ENCODE measurements around the gene TNS3.

The TNS3 gene

GRCh38 chr7:47249361-47249760 lies 332.6 kb downstream of the TNS3 start:
- no peaks in the 10 kb centered on the region for H3K9me3 Mint-ChIP-seq

GRCh38 chr7:47248797-47249196 lies 333.1 kb downstream of the TNS3 start:
- H3K4me1 Mint-ChIP-seq (ENCODE audit: low read depth), result no peaks in the 10 kb centered on the region
- H3K27me3 Mint-ChIP-seq (ENCODE audit: low read depth), result peaks cover 11% of the 10 kb centered on the region
- H3K9me3 Mint-ChIP-seq, result no peaks in the 10 kb centered on the region
- H3K27ac Mint-ChIP-seq, result no peak overlapping the region
- H3K36me3 Mint-ChIP-seq (ENCODE audit: low read depth), result no peaks in the 10 kb centered on the region
- no peak overlapping the region for H3K4me3 Mint-ChIP-seq

More at GRCh38 chr7:47249361-47249760, 332.6 kb downstream of the TNS3 start:
- Mint-ChIP-seq H3K4me3 (no peak overlapping the region), H3K27me3 (ENCODE audit: low read depth) (peaks cover 12% of the 10 kb centered on the region), H3K27ac (no peak overlapping the region), H3K36me3 (ENCODE audit: low read depth) (no peaks in the 10 kb centered on the region), H3K4me1 (ENCODE audit: low read depth) (no peaks in the 10 kb centered on the region)

- no peaks in the 10 kb centered on the region for H3K9me3 Mint-ChIP-seq
- H3K4me3 Mint-ChIP-seq, result no peak overlapping the region
- H3K27ac Mint-ChIP-seq, result no peak overlapping the region
- no peaks in the 10 kb centered on the region for H3K36me3 Mint-ChIP-seq (ENCODE audit: low read depth)
- H3K27me3 Mint-ChIP-seq (ENCODE audit: low read depth), result no peaks in the 10 kb centered on the region
- H3K4me1 Mint-ChIP-seq (ENCODE audit: low read depth), result no peaks in the 10 kb centered on the region
These were observed 334.8 kb downstream of the TNS3 start for GRCh38 chr7:47247132-47247531.

GRCh38 chr7:47244692-47245091 lies 337.2 kb downstream of the TNS3 start:
- Mint-ChIP-seq H3K27me3 (ENCODE audit: low read depth) (no peaks in the 10 kb centered on the region), H3K9me3 (no peaks in the 10 kb centered on the region), H3K27ac (no peak overlapping the region), H3K4me3 (no peak overlapping the region), H3K36me3 (ENCODE audit: low read depth) (no peaks in the 10 kb centered on the region), H3K4me1 (ENCODE audit: low read depth) (no peaks in the 10 kb centered on the region)

GRCh38 chr7:47241112-47242065 lies 340.5 kb downstream of the TNS3 start:
- no peaks in the 10 kb centered on the region for H3K36me3 Mint-ChIP-seq (ENCODE audit: low read depth)
- peaks cover 3% of the 10 kb centered on the region for H3K27me3 Mint-ChIP-seq (ENCODE audit: low read depth)
- no peaks in the 10 kb centered on the region for H3K9me3 Mint-ChIP-seq
- no peak overlapping the region for H3K4me3 Mint-ChIP-seq
- no peak overlapping the region for H3K27ac Mint-ChIP-seq
- H3K4me1 Mint-ChIP-seq (ENCODE audit: low read depth), result no peaks in the 10 kb centered on the region

- Mint-ChIP-seq H3K4me3 (no peak overlapping the region), H3K27me3 (ENCODE audit: low read depth) (peaks cover 3% of the 10 kb centered on the region), H3K4me1 (ENCODE audit: low read depth) (no peaks in the 10 kb centered on the region), H3K27ac (no peak overlapping the region), H3K9me3 (no peaks in the 10 kb centered on the region), H3K36me3 (ENCODE audit: low read depth) (no peaks in the 10 kb centered on the region)
These were observed 341.9 kb downstream of the TNS3 start for GRCh38 chr7:47239931-47240421.

- Mint-ChIP-seq H3K4me1 (ENCODE audit: low read depth) (no peaks in the 10 kb centered on the region), H3K27me3 (ENCODE audit: low read depth) (peaks cover 3% of the 10 kb centered on the region), H3K4me3 (no peak overlapping the region)
These were observed 342.9 kb downstream of the TNS3 start for GRCh38 chr7:47239034-47239433.

GRCh38 chr7:47236480-47237129 lies 345.3 kb downstream of the TNS3 start:
- H3K36me3 Mint-ChIP-seq (ENCODE audit: low read depth), result no peaks in the 10 kb centered on the region
- H3K4me1 Mint-ChIP-seq (ENCODE audit: low read depth), result no peaks in the 10 kb centered on the region
- peaks cover 3% of the 10 kb centered on the region for H3K27me3 Mint-ChIP-seq (ENCODE audit: low read depth)
- H3K9me3 Mint-ChIP-seq, result no peaks in the 10 kb centered on the region
- no peak overlapping the region for H3K27ac Mint-ChIP-seq
- no peak overlapping the region for H3K4me3 Mint-ChIP-seq

More at GRCh38 chr7:47239034-47239433, 342.9 kb downstream of the TNS3 start:
- no peaks in the 10 kb centered on the region for H3K36me3 Mint-ChIP-seq (ENCODE audit: low read depth)
- H3K27ac Mint-ChIP-seq, result no peak overlapping the region
- H3K9me3 Mint-ChIP-seq, result no peaks in the 10 kb centered on the region

GRCh38 chr7:47233996-47234395 lies 347.9 kb downstream of the TNS3 start:
- H3K27ac Mint-ChIP-seq, result no peak overlapping the region
- H3K9me3 Mint-ChIP-seq, result no peaks in the 10 kb centered on the region
- H3K4me1 Mint-ChIP-seq (ENCODE audit: low read depth), result no peaks in the 10 kb centered on the region
- H3K4me3 Mint-ChIP-seq, result no peak overlapping the region
- H3K36me3 Mint-ChIP-seq (ENCODE audit: low read depth), result no peaks in the 10 kb centered on the region
- peaks cover 3% of the 10 kb centered on the region for H3K27me3 Mint-ChIP-seq (ENCODE audit: low read depth)

GRCh38 chr7:47232751-47233412 lies 349.0 kb downstream of the TNS3 start:
- Mint-ChIP-seq H3K27ac (no peak overlapping the region), H3K4me3 (no peak overlapping the region), H3K4me1 (ENCODE audit: low read depth) (no peaks in the 10 kb centered on the region), H3K27me3 (ENCODE audit: low read depth) (peaks cover 3% of the 10 kb centered on the region), H3K9me3 (no peaks in the 10 kb centered on the region), H3K36me3 (ENCODE audit: low read depth) (no peaks in the 10 kb centered on the region)

- Mint-ChIP-seq H3K4me1 (ENCODE audit: low read depth) (no peaks in the 10 kb centered on the region), H3K27ac (no peak overlapping the region), H3K9me3 (no peaks in the 10 kb centered on the region), H3K4me3 (no peak overlapping the region), H3K27me3 (ENCODE audit: low read depth) (no peaks in the 10 kb centered on the region), H3K36me3 (ENCODE audit: low read depth) (no peaks in the 10 kb centered on the region)
These were observed 350.3 kb downstream of the TNS3 start for GRCh38 chr7:47231627-47232026.

- no peaks in the 10 kb centered on the region for H3K4me1 Mint-ChIP-seq (ENCODE audit: low read depth)
- H3K9me3 Mint-ChIP-seq, result no peaks in the 10 kb centered on the region
- H3K27me3 Mint-ChIP-seq (ENCODE audit: low read depth), result no peaks in the 10 kb centered on the region
- H3K4me3 Mint-ChIP-seq, result no peak overlapping the region
- H3K27ac Mint-ChIP-seq, result no peak overlapping the region
- no peaks in the 10 kb centered on the region for H3K36me3 Mint-ChIP-seq (ENCODE audit: low read depth)
These were observed 350.9 kb downstream of the TNS3 start for GRCh38 chr7:47231032-47231431.

- no peak overlapping the region for H3K4me3 Mint-ChIP-seq
- H3K27ac Mint-ChIP-seq, result no peak overlapping the region
- H3K27me3 Mint-ChIP-seq (ENCODE audit: low read depth), result no peaks in the 10 kb centered on the region
- H3K9me3 Mint-ChIP-seq, result no peaks in the 10 kb centered on the region
- no peaks in the 10 kb centered on the region for H3K4me1 Mint-ChIP-seq (ENCODE audit: low read depth)
- no peaks in the 10 kb centered on the region for H3K36me3 Mint-ChIP-seq (ENCODE audit: low read depth)
These were observed 353.4 kb downstream of the TNS3 start for GRCh38 chr7:47228386-47229014.

GRCh38 chr7:47227762-47228177 lies 354.1 kb downstream of the TNS3 start:
- no peaks in the 10 kb centered on the region for H3K27me3 Mint-ChIP-seq (ENCODE audit: low read depth)
- H3K36me3 Mint-ChIP-seq (ENCODE audit: low read depth), result no peaks in the 10 kb centered on the region
- no peak overlapping the region for H3K27ac Mint-ChIP-seq

More at GRCh38 chr7:47227762-47228177, 354.1 kb downstream of the TNS3 start:
- H3K4me1 Mint-ChIP-seq (ENCODE audit: low read depth), result no peaks in the 10 kb centered on the region
- H3K4me3 Mint-ChIP-seq, result no peak overlapping the region
- H3K9me3 Mint-ChIP-seq, result no peaks in the 10 kb centered on the region

All from T-helper 1 cell treated with Interleukin-12 subunit alpha and Interleukin-12 subunit beta and Interleukin-4 antibody, amounts not matched to agents 30 μg/mL and 1 μg/mL, for 36 hours (primary cell).